Activated naive CD4-positive, alpha-beta T cell treated with anti-CD3 and anti-CD28 coated beads for 36 hours (primary cell): Measurements from ENCODE around the gene S100A9. TPM values are rescaled to one million over a fixed set of nuclear protein-coding genes. Genes with fewer than 3 reads are reported as not detected.
"Not testable (repeated sequence)": the region's sequence is repeated elsewhere in the genome, so short reads cannot be mapped to it uniquely, and the experiment has no call there.

Source experiments
- CTCF ChIA-PET: fragments of 350-600 bp; sonication (Branson Sonifier 250); formaldehyde crosslinking; loops from one replicate; lab custom pipeline; 2021; ENCODE audit warnings: antibody characterized with exemption; lab: Charles Lee
- DNase-seq: peaks from one replicate; pipeline ENCODE4 v3.0.0-alpha.2; 2020
- H3K27ac Mint-ChIP-seq: one replicate; pipeline ENCODE4 v1.8.0; 2021; ENCODE audit warnings: mild to moderate bottlenecking, mixed read lengths
- H3K27me3 Mint-ChIP-seq: one replicate; pipeline ENCODE4 v1.8.0; 2021; ENCODE audit warnings: low read depth, mixed read lengths
- H3K36me3 Mint-ChIP-seq: one replicate; pipeline ENCODE4 v1.8.0; 2021; ENCODE audit warnings: low read depth, mixed read lengths
- H3K4me1 Mint-ChIP-seq: one replicate; pipeline ENCODE4 v1.8.0; 2021; ENCODE audit warnings: low read depth, mixed read lengths
- H3K4me3 Mint-ChIP-seq: one replicate; pipeline ENCODE4 v1.8.0; 2021; ENCODE audit warnings: mild to moderate bottlenecking, moderate library complexity, mixed read lengths
- H3K9me3 Mint-ChIP-seq: one replicate; pipeline ENCODE4 v1.8.0; 2021; ENCODE audit warnings: mixed read lengths
- intact Hi-C: fragments of 100-400 bp; cut with micrococcal nuclease; formaldehyde crosslinking; loops from one replicate; pipeline ENCODE4 v1.15.1; 2023
- total RNA-seq, 2 experiments: library from RNA; stranded (reverse); gene quantifications; one replicate each; pipeline ENCODE4 v1.2.3, GENCODE V29; 2021

S100A9 gene
- total RNA-seq, 2 experiments from 2014 or later, result 1.7 to 2.6 TPM

DNA sequence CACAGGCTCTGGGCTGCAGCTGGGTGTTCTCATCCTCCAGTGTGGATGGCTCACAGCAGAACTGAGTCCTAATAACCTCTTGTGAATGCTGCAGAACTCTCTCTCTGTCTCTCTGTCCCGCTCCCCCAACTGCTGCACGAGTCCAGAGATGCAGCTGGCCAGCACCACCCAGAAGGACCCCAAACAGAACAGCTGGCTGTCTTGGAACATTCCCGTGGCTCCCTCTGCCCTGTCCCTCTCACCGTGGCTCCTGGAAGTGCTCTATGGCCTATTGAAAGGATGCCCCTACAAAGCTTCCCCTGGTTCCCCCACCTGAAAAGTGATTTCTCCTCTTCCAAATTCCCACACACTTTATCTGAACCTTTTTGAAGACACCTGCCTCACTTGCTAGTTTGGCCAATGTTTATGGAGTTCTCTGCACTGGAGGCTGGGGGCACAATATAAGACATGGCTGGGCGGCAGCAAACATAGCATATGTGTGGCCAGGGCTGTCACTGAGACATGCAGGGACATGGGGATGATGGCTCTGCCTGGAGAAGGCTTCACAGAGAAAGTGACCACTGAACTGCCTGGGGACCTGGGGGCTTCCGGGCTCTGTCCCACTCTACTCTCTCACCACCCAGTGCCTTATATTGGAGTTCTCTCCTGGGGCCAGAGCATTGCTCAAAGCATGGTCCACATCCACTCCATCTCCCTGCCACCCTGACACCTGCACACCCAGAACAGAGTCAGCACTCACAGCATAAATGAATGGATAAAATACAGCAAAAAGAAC lies 48.4 kb downstream of the S100A9 start:
- H3K4me3 Mint-ChIP-seq, H3K36me3 Mint-ChIP-seq, DNase-seq, H3K27ac Mint-ChIP-seq, intact Hi-C loops, H3K9me3 Mint-ChIP-seq: not testable (repeated sequence)
- H3K4me1 Mint-ChIP-seq, result peaks cover 13% of the 10 kb centered on the region
- H3K27me3 Mint-ChIP-seq, result peaks cover 12% of the 10 kb centered on the region
- CTCF ChIA-PET, result interaction anchor here (1.3 kb wide), 1 partner anchor 53 kb away, joined by 3 read pairs; no protein-coding TSS in a partner anchor

DNA sequence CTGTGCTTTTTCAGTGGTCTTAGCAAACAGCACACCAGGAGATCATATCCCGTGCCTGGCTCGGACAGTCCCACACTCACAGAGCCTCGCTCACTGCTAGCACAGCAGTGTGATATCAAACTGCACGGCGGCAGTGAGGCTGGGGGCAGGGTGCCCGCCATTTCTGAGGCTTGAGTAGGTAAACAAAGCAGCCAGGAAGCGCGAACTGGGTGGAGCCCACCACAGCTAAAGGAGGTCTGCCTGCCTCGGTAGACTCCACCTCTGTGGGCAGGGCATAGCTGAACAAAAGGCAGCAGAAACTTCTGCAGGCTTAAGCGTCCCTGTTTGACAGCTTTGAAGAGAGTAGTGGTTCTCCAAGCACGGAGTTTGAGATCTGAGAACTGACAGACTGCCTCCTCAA lies 49.6 kb downstream of the S100A9 start:
- DNase-seq, H3K27ac Mint-ChIP-seq, intact Hi-C loops, H3K4me3 Mint-ChIP-seq, H3K36me3 Mint-ChIP-seq, H3K9me3 Mint-ChIP-seq: not testable (repeated sequence)
- CTCF ChIA-PET, result interaction anchor here (1.3 to 1.4 kb wide), 2 partner anchors 54 to 88 kb away, joined by 3 to 5 read pairs; no protein-coding TSS in a partner anchor
- peaks cover 13% of the 10 kb centered on the region for H3K4me1 Mint-ChIP-seq
- peaks cover 12% of the 10 kb centered on the region for H3K27me3 Mint-ChIP-seq

Other genes with a start within 250 kb of the S100A9 start
- not detected for gene SPRR2F, start 244.3 kb upstream of the S100A9 start, total RNA-seq
- not detected for gene SPRR2G, start 207.0 kb upstream of the S100A9 start, total RNA-seq
- not detected for gene LELP1, start 154.4 kb upstream of the S100A9 start, total RNA-seq
- not detected for gene PRR9, start 140.3 kb upstream of the S100A9 start, total RNA-seq
- gene LORICRIN, start 98.2 kb upstream of the S100A9 start, total RNA-seq, result not detected
- gene PGLYRP3, start 44.9 kb upstream of the S100A9 start, total RNA-seq, result not detected
- not detected for gene PGLYRP4, start 9.0 kb upstream of the S100A9 start, total RNA-seq
- not detected for gene S100A12, start 17.8 kb downstream of the S100A9 start, total RNA-seq
- gene S100A8, start 33.2 kb downstream of the S100A9 start, total RNA-seq, result not detected
- not detected for gene S100A7A, start 58.7 kb downstream of the S100A9 start, total RNA-seq
- not detected for gene S100A7, start 102.8 kb downstream of the S100A9 start, total RNA-seq
- 100 to 1,000 TPM; 200 to 204 TPM for gene S100A6, start 178.1 kb downstream of the S100A9 start, total RNA-seq
- gene S100A5, start 183.1 kb downstream of the S100A9 start, total RNA-seq, result under 1 TPM; 0.89 to 0.93 TPM
- gene S100A4, start 188.0 kb downstream of the S100A9 start, total RNA-seq, result 10 to 100 TPM; 36.5 to 37.9 TPM
- gene S100A3, start 191.4 kb downstream of the S100A9 start, total RNA-seq, result not detected
- under 1 TPM; 0.74 to 0.77 TPM for gene S100A2, start 208.0 kb downstream of the S100A9 start, total RNA-seq